ENCODE results near the gene UAP1L1. TPM values are rescaled to one million over a fixed set of nuclear protein-coding genes. Genes with fewer than 3 reads are reported as not detected.
A peak's percentile ranks its signal among the peaks of the same experiment; 100 is the strongest.

The UAP1L1 gene
- total RNA-seq, 6 donors from 2014 or later: 10.5 to 69.1 (median 34.0) TPM

DNA sequence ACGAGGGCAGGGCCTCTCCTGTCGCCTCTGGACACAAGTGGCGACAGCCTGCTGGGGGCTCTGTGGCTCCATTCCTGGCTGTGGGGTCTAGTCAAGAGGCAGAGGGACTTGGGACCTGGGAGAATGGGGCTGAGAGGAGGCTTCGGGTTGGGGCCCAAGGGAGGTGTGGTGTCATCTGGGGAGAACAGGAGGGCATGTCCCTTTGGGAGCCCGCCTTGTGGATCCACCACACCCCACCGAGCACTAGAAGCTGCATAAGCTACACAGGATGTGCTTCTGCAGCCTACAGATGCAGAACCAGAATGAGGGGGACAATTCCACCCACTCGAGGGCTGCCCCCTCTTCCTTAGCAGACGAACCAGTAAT lies 5.6 kb downstream of the UAP1L1 start:
- Histone ChIP-seq H3K4me1 (peaks cover 21 to 46% (median 24%) of the 10 kb centered on the region in 4 donors), H3K9me3 (no peaks in the 10 kb centered on the region), H3K27ac (peak overlapping the region in 1 of 4 donors; percentile 23), H3K4me3 (no peak overlapping the region), H3K27me3 (no peaks in the 10 kb centered on the region), H3K36me3 (peaks cover 0 to 51% (median 37%) of the 10 kb centered on the region in 4 donors)
- TF ChIP-seq POLR2AphosphoS5 (IDR thresholded peaks at IDR 0.05) (no peak), EP300 (IDR thresholded peaks at IDR 0.05) (no peak), POLR2A (IDR thresholded peaks at IDR 0.05) (no peak)
- TF ChIP-seq, protein P1, sequence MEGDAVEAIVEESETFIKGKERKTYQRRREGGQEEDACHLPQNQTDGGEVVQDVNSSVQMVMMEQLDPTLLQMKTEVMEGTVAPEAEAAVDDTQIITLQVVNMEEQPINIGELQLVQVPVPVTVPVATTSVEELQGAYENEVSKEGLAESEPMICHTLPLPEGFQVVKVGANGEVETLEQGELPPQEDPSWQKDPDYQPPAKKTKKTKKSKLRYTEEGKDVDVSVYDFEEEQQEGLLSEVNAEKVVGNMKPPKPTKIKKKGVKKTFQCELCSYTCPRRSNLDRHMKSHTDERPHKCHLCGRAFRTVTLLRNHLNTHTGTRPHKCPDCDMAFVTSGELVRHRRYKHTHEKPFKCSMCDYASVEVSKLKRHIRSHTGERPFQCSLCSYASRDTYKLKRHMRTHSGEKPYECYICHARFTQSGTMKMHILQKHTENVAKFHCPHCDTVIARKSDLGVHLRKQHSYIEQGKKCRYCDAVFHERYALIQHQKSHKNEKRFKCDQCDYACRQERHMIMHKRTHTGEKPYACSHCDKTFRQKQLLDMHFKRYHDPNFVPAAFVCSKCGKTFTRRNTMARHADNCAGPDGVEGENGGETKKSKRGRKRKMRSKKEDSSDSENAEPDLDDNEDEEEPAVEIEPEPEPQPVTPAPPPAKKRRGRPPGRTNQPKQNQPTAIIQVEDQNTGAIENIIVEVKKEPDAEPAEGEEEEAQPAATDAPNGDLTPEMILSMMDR (IDR thresholded peaks at IDR 0.05): no peak
- WGBS, 2 donors: 92 to 94% methylated on average over 7 to 8 of the region's 8 CpGs
- ATAC-seq (ENCODE audit: low FRiP score in 2 of 2) (no peak), DNase-seq (no peak)

DNA sequence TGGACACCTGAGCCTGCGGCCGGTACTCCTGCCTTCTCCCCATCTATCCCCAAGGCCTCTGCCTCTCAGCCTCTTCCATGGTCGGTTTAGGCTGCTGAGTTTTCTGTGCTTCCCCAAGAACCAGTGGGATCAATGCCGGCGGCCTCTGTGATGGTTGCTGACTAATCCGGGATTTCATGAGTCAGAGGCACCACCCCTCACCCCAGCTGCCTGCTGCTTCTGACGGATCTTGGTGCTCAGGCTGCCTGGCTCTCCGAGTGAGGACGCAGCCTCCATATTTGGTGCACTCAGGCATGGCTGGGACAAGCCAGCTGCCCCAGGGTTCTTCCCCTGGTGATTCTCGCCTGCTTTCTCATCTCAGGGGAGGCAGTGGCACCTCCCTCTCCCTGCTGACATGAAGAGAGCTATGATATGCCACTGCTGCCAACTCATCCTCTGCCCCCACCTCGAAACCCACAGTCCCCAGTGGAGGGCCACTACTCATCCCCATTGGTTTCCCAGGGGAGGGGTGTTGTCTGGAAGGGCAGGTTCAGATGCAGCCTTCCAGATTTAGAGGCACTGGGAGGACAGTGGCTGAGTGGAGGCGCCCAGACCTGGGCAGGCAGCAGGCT lies 6.2 kb downstream of the UAP1L1 start:
- Histone ChIP-seq H3K36me3 (peaks cover 0 to 51% (median 37%) of the 10 kb centered on the region in 4 donors), H3K27me3 (no peaks in the 10 kb centered on the region), H3K27ac (peak overlapping the region in 2 of 4 donors; percentile 23 to 40), H3K9me3 (no peaks in the 10 kb centered on the region), H3K4me3 (no peak overlapping the region), H3K4me1 (peaks cover 17 to 42% (median 19%) of the 10 kb centered on the region in 4 donors)
- DNase-seq: no peak
- 80 to 85% methylated on average over 8 to 11 of the region's 12 CpGs for WGBS, 2 donors
- peak in 1 of 2 donors; percentile 41 for ATAC-seq (ENCODE audit: low FRiP score in 2 of 2)
- TF ChIP-seq, protein P1 (IDR thresholded peaks at IDR 0.05): no peak
- no peak for TF ChIP-seq EP300 (IDR thresholded peaks at IDR 0.05)
- TF ChIP-seq POLR2A (IDR thresholded peaks at IDR 0.05): no peak
- no peak for TF ChIP-seq POLR2AphosphoS5 (IDR thresholded peaks at IDR 0.05)

DNA sequence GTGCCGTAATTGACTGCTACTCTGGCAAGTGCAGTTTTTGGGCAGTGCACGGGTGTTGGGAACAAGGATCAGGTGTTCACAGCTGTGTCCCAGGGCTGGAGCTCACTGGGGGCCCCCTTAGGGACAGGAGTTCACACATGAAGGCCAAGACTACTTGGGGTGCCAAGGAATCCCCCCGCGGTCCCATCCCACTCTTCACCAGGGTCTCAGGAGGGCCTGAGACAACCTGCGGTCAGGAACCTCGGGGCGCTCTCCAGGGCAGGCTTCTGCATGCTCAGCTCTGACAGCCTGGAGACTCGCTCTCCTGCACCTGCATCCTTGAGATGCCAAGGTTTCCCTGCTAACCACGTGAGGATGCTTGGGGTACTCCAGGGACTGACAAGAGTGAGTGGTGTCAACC lies 7.2 kb downstream of the UAP1L1 start:
- no peaks in the 10 kb centered on the region for H3K27me3 ChIP-seq
- peaks cover 0 to 42% (median 29%) of the 10 kb centered on the region in 4 donors for H3K36me3 ChIP-seq
- peaks cover 13 to 31% (median 17%) of the 10 kb centered on the region in 4 donors for H3K4me1 ChIP-seq
- ATAC-seq (ENCODE audit: low FRiP score in 2 of 2): no peak
- H3K4me3 ChIP-seq: no peak overlapping the region
- DNase-seq: no peak
- TF ChIP-seq POLR2AphosphoS5 (IDR thresholded peaks at IDR 0.05): no peak
- TF ChIP-seq POLR2A (IDR thresholded peaks at IDR 0.05): no peak
- no peak for TF ChIP-seq EP300 (IDR thresholded peaks at IDR 0.05)
- TF ChIP-seq, protein P1 (IDR thresholded peaks at IDR 0.05): no peak
- H3K27ac ChIP-seq: no peak overlapping the region
- H3K9me3 ChIP-seq: no peaks in the 10 kb centered on the region
- WGBS, 2 donors: 73 to 74% methylated on average over 3 to 9 of the region's 9 CpGs

DNA sequence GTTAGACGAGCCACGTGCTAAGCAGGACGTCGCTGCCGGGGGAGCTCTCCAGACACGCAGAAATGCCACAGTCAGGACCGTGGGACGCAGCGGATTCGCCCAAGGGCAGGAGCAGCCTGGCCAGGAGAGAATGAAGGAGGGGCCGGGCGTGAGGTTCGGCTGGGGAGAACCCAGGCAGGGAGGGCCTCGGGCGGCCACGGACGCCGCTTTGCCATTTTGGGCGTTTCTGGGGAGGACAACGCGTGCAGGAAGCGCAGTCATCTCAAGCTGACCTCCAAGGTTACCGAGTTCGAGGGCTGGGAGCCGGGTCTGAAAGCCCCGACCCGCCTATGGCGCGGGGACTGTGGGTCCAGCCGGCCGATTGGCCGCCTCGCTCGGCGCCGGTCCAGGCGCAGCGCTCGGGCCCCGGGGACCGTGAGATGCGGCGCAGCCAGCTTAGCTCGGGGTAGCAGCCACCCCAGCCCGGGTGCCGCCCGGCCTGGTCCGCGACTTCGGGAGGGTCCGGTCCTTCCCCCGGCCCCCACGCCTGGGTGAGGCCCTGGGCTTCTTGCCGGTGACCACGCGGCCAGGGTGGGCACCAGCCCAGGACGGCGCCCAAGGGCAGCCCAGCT lies 8.7 kb downstream of the UAP1L1 start:
- H3K36me3 ChIP-seq: peaks cover 0 to 31% (median 19%) of the 10 kb centered on the region in 4 donors
- H3K9me3 ChIP-seq: no peaks in the 10 kb centered on the region
- WGBS, 2 donors: 0% methylated on average over 9 to 13 of the region's 58 CpGs
- H3K4me3 ChIP-seq: peak overlapping the region; percentile 13 to 82 (median 73)
- peaks cover 13 to 27% (median 17%) of the 10 kb centered on the region in 4 donors for H3K4me1 ChIP-seq
- peak overlapping the region; percentile 89 to 92 (median 91) for H3K27ac ChIP-seq
- DNase-seq: no peak
- TF ChIP-seq, protein P1 (IDR thresholded peaks at IDR 0.05): no peak
- TF ChIP-seq POLR2A (IDR thresholded peaks at IDR 0.05): no peak
- no peak for TF ChIP-seq EP300 (IDR thresholded peaks at IDR 0.05)
- TF ChIP-seq POLR2AphosphoS5 (IDR thresholded peaks at IDR 0.05): no peak
- H3K27me3 ChIP-seq: no peaks in the 10 kb centered on the region
- peak; percentile 1 to 55 for ATAC-seq (ENCODE audit: low FRiP score in 2 of 2)

Data from upper lobe of left lung (tissue), 6 donors.